ENCODE results near the gene SOAT2. TPM values are rescaled to one million over a fixed set of nuclear protein-coding genes. Genes with fewer than 3 reads are reported as not detected.

The SOAT2 gene
- total and polyA plus RNA-seq, 2 donors (not counting 1 experiment from before 2014, with no cell fraction given), result under 0.01 TPM; not detected in 1

- H3K36me3 ChIP-seq (ENCODE audit: control insufficient read depth, insufficient read depth, low read length), result peaks cover 50% of the 10 kb centered on the region
- DNase-seq (ENCODE audit: low read depth in 2 of 2), result no peak
- H3K4me3 ChIP-seq (replicated peaks in 1 of 4; ENCODE audit: control extremely low read depth in 1 of 4, insufficient read depth in 1 of 4, low read depth in 3 of 4, low read length in 4 of 4), result no peak overlapping the region
- H4K20me1 ChIP-seq (ENCODE audit: control insufficient read depth, extremely low read depth, insufficient read depth, low read length), result no peaks in the 10 kb centered on the region
- H2AFZ ChIP-seq (ENCODE audit: low read length), result no peak overlapping the region
- H3K4me2 ChIP-seq (ENCODE audit: extremely low read depth, insufficient read depth, low read length), result no peak overlapping the region
- no peaks in the 10 kb centered on the region for H3K27me3 ChIP-seq (ENCODE audit: control insufficient read depth, insufficient read depth, low read length)
- H3K9ac ChIP-seq (ENCODE audit: insufficient read depth, low read length), result no peak overlapping the region
- no peaks in the 10 kb centered on the region for H3K9me3 ChIP-seq (ENCODE audit: control insufficient read depth, insufficient read depth, low read depth, low read length)
- TF ChIP-seq CTCF (conservative IDR thresholded peaks at IDR 0.05 in 1 of 2, IDR thresholded peaks at IDR 0.05 in 1 of 2; ENCODE audit: low read depth in 1 of 2, low read length in 2 of 2) (no peak), EZH2 (IDR thresholded peaks at IDR 0.05; ENCODE audit: low read length, missing control alignments) (no peak)
- no peak overlapping the region for H3K27ac ChIP-seq (ENCODE audit: insufficient read depth, low read length)
- H3K4me1 ChIP-seq (ENCODE audit: control insufficient read depth, extremely low read depth, insufficient read depth, low read length), result peaks cover 35% of the 10 kb centered on the region
- no peaks in the 10 kb centered on the region for H3K79me2 ChIP-seq (ENCODE audit: control insufficient read depth, insufficient read depth, low read length)
These were observed 45.3 kb upstream of the SOAT2 start for GRCh38 chr12:53057816-53058500.

- Histone ChIP-seq H3K36me3 (ENCODE audit: control insufficient read depth, insufficient read depth, low read length) (peaks cover 54% of the 10 kb centered on the region), H2AFZ (ENCODE audit: low read length) (no peak overlapping the region)
These were observed 44.4 kb upstream of the SOAT2 start for GRCh38 chr12:53058674-53059433.

More at GRCh38 chr12:53058674-53059433, 44.4 kb upstream of the SOAT2 start:
- H4K20me1 ChIP-seq (ENCODE audit: control insufficient read depth, extremely low read depth, insufficient read depth, low read length), result no peaks in the 10 kb centered on the region
- H3K27ac ChIP-seq (ENCODE audit: insufficient read depth, low read length), result no peak overlapping the region
- no peak for DNase-seq (ENCODE audit: low read depth in 2 of 2)
- no peak for TF ChIP-seq CTCF (conservative IDR thresholded peaks at IDR 0.05 in 1 of 2, IDR thresholded peaks at IDR 0.05 in 1 of 2; ENCODE audit: low read depth in 1 of 2, low read length in 2 of 2)
- no peak for TF ChIP-seq EZH2 (IDR thresholded peaks at IDR 0.05; ENCODE audit: low read length, missing control alignments)
- H3K4me3 ChIP-seq (replicated peaks in 1 of 4; ENCODE audit: control extremely low read depth in 1 of 4, insufficient read depth in 1 of 4, low read depth in 3 of 4, low read length in 4 of 4), result no peak overlapping the region
- H3K79me2 ChIP-seq (ENCODE audit: control insufficient read depth, insufficient read depth, low read length), result no peaks in the 10 kb centered on the region
- peaks cover 35% of the 10 kb centered on the region for H3K4me1 ChIP-seq (ENCODE audit: control insufficient read depth, extremely low read depth, insufficient read depth, low read length)
- H3K27me3 ChIP-seq (ENCODE audit: control insufficient read depth, insufficient read depth, low read length), result no peaks in the 10 kb centered on the region
- H3K9me3 ChIP-seq (ENCODE audit: control insufficient read depth, insufficient read depth, low read depth, low read length), result no peaks in the 10 kb centered on the region
- no peak overlapping the region for H3K4me2 ChIP-seq (ENCODE audit: extremely low read depth, insufficient read depth, low read length)
- no peak overlapping the region for H3K9ac ChIP-seq (ENCODE audit: insufficient read depth, low read length)
